Thyroid gland (tissue), 4 donors: Measurements from ENCODE around the gene KASH5.
A peak's percentile ranks its signal among the peaks of the same experiment; 100 is the strongest.

Source experiments
- POLR2A ChIP-seq, 2 donors: fragments of 450-650 bp; IDR thresholded peaks; one replicate each; pipeline ENCODE4 v1.6.1; 2017; ENCODE audit warnings: antibody characterized with exemption in 2 of 2, mild to moderate bottlenecking in 2 of 2, moderate library complexity in 1 of 2
- TF ChIP-seq, protein P1 (sequence below), 6 experiments: fragments of 200-600 bp in 3 of 6; fragments of 450-650 bp in 3 of 6; sonication (generic) in 3 of 6; IDR thresholded peaks; one replicate each; pipeline ENCODE4 v1.5.1; 2016 to 2019; ENCODE audit warnings: antibody characterized with exemption in 6 of 6, mild to moderate bottlenecking in 2 of 6, inconsistent platforms in 1 of 6, moderate library complexity in 1 of 6

- TF ChIP-seq, protein P1, sequence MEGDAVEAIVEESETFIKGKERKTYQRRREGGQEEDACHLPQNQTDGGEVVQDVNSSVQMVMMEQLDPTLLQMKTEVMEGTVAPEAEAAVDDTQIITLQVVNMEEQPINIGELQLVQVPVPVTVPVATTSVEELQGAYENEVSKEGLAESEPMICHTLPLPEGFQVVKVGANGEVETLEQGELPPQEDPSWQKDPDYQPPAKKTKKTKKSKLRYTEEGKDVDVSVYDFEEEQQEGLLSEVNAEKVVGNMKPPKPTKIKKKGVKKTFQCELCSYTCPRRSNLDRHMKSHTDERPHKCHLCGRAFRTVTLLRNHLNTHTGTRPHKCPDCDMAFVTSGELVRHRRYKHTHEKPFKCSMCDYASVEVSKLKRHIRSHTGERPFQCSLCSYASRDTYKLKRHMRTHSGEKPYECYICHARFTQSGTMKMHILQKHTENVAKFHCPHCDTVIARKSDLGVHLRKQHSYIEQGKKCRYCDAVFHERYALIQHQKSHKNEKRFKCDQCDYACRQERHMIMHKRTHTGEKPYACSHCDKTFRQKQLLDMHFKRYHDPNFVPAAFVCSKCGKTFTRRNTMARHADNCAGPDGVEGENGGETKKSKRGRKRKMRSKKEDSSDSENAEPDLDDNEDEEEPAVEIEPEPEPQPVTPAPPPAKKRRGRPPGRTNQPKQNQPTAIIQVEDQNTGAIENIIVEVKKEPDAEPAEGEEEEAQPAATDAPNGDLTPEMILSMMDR (IDR thresholded peaks at IDR 0.05): peak in 3 of 6 experiments; percentile 7 to 31 (median 7)
- TF ChIP-seq POLR2A (IDR thresholded peaks at IDR 0.05): no peak
These were observed 34.5 kb downstream of the KASH5 start for GRCh38 chr19:49422407-49423070.
